Vagina (tissue), 2 donors: ENCODE results near the gene PGRMC2. TPM values are rescaled to one million over a fixed set of nuclear protein-coding genes. Genes with fewer than 3 reads are reported as not detected.

Experiments used
- DNase-seq, 2 donors: peaks; one replicate each; pipeline ENCODE4 v3.0.0-alpha.2; 2017; ENCODE audit errors: extremely low spot score in 2 of 2
- H3K27ac ChIP-seq: fragments of 200-600 bp; sonication (generic); one replicate; pipeline ENCODE4 v1.5.1; 2019
- H3K27me3 ChIP-seq: fragments of 200-600 bp; sonication (generic); one replicate; pipeline ENCODE4 v1.5.1; 2019
- H3K36me3 ChIP-seq, 2 donors: fragments of 200-600 bp; sonication (generic); one replicate each; pipeline ENCODE4 v1.5.1; 2017 to 2019
- H3K4me1 ChIP-seq: fragments of 200-600 bp; sonication (generic); one replicate; pipeline ENCODE4 v1.5.1; 2019
- H3K4me3 ChIP-seq, 2 donors: fragments of 200-600 bp; sonication (generic); 1 replicate in 1 of 2; 2 replicates in 1 of 2; pipeline ENCODE4 v1.5.1; 2016 to 2019
- H3K9me3 ChIP-seq: fragments of 200-600 bp; sonication (generic); one replicate; pipeline ENCODE4 v1.5.1; 2019
- POLR2A ChIP-seq, 2 donors: fragments of 450-650 bp; IDR thresholded peaks; one replicate each; pipeline ENCODE4 v1.6.1; 2017; ENCODE audit warnings: antibody characterized with exemption in 2 of 2, mild to moderate bottlenecking in 2 of 2, moderate library complexity in 2 of 2
- POLR2AphosphoS5 ChIP-seq, 2 donors: sonication (generic); formaldehyde crosslinking; IDR thresholded peaks; one replicate each; pipeline ENCODE4 v1.9.0; 2017; ENCODE audit warnings: antibody characterized with exemption in 2 of 2, mild to moderate bottlenecking in 2 of 2, low read depth in 1 of 2; ENCODE audit not compliant: insufficient read depth in 1 of 2
- intact Hi-C: fragments of 100-400 bp; cut with DNase I; formaldehyde crosslinking; loops from one replicate; pipeline ENCODE4 v1.15.1; 2023
- total RNA-seq: library from RNA; depleted of rRNA; stranded (reverse); fragments of >200 nt; gene quantifications from one replicate; pipeline ENCODE4 v1.2.3, GENCODE V29; 2016
- TF ChIP-seq, protein P1 (sequence below), 3 experiments: fragments of 450-650 bp in 2 of 3; fragments of 200-600 bp in 1 of 3; sonication (generic) in 1 of 3; IDR thresholded peaks; one replicate each; pipeline ENCODE4 v1.5.1; 2017 to 2019; ENCODE audit warnings: antibody characterized with exemption in 3 of 3, mild to moderate bottlenecking in 2 of 3, moderate library complexity in 2 of 3

Gene PGRMC2
- total RNA-seq, 1 donor from 2014 or later, result 27.7 TPM

DNA sequence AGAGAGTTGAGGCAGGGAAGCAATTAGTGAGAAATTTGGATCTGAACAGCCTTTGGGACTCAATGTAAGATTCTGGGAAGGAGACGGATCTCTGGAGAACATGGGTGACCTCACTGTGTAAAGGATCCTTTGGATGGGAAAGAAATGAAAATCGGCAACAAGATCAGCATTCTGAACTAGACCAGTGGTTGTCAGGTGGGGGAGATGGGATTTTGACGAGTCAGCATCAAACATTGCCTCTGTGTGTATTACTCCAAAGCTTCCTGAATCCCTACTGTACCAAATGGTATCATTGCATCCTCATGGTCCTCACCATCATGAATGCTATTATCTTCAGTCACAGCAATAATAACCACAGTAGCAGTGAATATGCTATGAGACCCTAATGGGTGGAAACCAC, 52.8 kb downstream of the PGRMC2 start:
- no peaks in the 10 kb centered on the region for H3K9me3 ChIP-seq
- H3K27ac ChIP-seq, result no peak overlapping the region
- H3K36me3 ChIP-seq, result no peaks in the 10 kb centered on the region
- H3K4me1 ChIP-seq, result no peaks in the 10 kb centered on the region
- H3K27me3 ChIP-seq, result no peaks in the 10 kb centered on the region
- intact Hi-C loops, result no loop called here
- no peak overlapping the region for H3K4me3 ChIP-seq
- TF ChIP-seq, protein P1, sequence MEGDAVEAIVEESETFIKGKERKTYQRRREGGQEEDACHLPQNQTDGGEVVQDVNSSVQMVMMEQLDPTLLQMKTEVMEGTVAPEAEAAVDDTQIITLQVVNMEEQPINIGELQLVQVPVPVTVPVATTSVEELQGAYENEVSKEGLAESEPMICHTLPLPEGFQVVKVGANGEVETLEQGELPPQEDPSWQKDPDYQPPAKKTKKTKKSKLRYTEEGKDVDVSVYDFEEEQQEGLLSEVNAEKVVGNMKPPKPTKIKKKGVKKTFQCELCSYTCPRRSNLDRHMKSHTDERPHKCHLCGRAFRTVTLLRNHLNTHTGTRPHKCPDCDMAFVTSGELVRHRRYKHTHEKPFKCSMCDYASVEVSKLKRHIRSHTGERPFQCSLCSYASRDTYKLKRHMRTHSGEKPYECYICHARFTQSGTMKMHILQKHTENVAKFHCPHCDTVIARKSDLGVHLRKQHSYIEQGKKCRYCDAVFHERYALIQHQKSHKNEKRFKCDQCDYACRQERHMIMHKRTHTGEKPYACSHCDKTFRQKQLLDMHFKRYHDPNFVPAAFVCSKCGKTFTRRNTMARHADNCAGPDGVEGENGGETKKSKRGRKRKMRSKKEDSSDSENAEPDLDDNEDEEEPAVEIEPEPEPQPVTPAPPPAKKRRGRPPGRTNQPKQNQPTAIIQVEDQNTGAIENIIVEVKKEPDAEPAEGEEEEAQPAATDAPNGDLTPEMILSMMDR (IDR thresholded peaks at IDR 0.05), result no peak
- TF ChIP-seq POLR2A (IDR thresholded peaks at IDR 0.05), result no peak
- DNase-seq, result no peak

DNA sequence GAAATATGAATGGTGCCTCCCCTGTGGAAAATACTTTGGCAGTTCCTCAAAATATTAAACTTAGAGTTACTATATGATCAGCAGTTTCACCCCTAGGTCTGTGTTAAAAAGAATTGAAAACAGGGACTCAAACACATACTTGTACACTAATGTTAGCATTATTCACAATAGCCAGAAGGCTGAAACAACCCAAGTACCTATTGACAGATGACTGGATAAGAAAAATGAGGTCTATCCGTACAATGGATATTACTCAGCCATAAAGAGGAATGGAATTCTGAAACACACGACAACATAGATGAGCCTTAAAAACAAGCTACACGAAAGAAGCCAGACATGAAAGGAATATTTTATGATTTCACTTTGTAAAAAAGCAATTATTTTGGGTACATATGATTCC, 54.9 kb downstream of the PGRMC2 start:
- no peak for DNase-seq
- Histone ChIP-seq H3K4me3 (no peak overlapping the region), H3K9me3 (no peaks in the 10 kb centered on the region), H3K27me3 (no peaks in the 10 kb centered on the region), H3K27ac (no peak overlapping the region), H3K36me3 (no peaks in the 10 kb centered on the region), H3K4me1 (peaks cover 6% of the 10 kb centered on the region)
- intact Hi-C loops, result no loop called here
- TF ChIP-seq POLR2AphosphoS5 (IDR thresholded peaks at IDR 0.05; ENCODE audit: insufficient read depth in 1 of 2, low read depth in 1 of 2), result no peak
- TF ChIP-seq POLR2A (IDR thresholded peaks at IDR 0.05), result no peak
- TF ChIP-seq, protein P1 (IDR thresholded peaks at IDR 0.05), result no peak

GRCh38 chr4:128228845-128229795, 58.5 kb downstream of the PGRMC2 start:
- intact Hi-C loops, result no loop called here
- Histone ChIP-seq H3K36me3 (no peaks in the 10 kb centered on the region), H3K4me3 (no peak overlapping the region), H3K27ac (no peak overlapping the region), H3K4me1 (peaks cover 6% of the 10 kb centered on the region), H3K27me3 (no peaks in the 10 kb centered on the region), H3K9me3 (no peaks in the 10 kb centered on the region)
- no peak for DNase-seq
- TF ChIP-seq, protein P1 (IDR thresholded peaks at IDR 0.05), result no peak
- TF ChIP-seq POLR2A (IDR thresholded peaks at IDR 0.05), result no peak
- TF ChIP-seq POLR2AphosphoS5 (IDR thresholded peaks at IDR 0.05; ENCODE audit: insufficient read depth in 1 of 2, low read depth in 1 of 2), result no peak

DNA sequence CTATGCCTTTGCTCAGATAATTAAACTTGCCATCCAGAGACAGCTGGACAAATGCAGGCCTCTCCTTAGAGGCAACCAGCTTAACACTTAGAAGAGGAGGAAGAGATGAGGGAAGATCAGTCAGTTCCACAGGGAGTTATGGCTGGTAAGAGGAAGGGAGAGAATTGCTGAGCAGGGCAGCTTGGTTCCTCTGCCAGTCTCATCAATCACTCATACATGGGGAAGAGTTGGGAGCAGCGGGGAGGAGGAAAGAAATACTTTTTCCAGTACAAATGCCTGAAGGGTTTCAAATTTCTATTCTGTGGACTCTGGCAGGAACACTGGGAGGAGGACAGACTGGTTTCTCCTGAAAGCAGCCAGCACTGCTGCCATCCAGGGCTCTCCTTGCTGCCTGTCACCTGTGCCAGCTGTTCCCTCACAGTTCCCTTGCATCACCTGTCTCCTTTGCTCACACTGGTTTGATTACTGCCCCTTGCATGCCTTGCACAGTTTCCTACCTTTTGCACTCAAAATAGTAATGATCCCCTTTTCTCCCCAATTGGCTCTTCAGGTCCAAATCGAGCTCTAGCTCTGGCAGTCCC, 59.5 kb downstream of the PGRMC2 start:
- H3K4me1 ChIP-seq, result peaks cover 6% of the 10 kb centered on the region
- no peaks in the 10 kb centered on the region for H3K36me3 ChIP-seq
- no peak for DNase-seq
- H3K27me3 ChIP-seq, result no peaks in the 10 kb centered on the region
- H3K9me3 ChIP-seq, result no peaks in the 10 kb centered on the region
- H3K4me3 ChIP-seq, result no peak overlapping the region
- intact Hi-C loops, result no loop called here
- TF ChIP-seq POLR2AphosphoS5 (IDR thresholded peaks at IDR 0.05; ENCODE audit: insufficient read depth in 1 of 2, low read depth in 1 of 2), result no peak
- no peak for TF ChIP-seq POLR2A (IDR thresholded peaks at IDR 0.05)
- TF ChIP-seq, protein P1 (IDR thresholded peaks at IDR 0.05), result no peak
- H3K27ac ChIP-seq, result no peak overlapping the region

DNA sequence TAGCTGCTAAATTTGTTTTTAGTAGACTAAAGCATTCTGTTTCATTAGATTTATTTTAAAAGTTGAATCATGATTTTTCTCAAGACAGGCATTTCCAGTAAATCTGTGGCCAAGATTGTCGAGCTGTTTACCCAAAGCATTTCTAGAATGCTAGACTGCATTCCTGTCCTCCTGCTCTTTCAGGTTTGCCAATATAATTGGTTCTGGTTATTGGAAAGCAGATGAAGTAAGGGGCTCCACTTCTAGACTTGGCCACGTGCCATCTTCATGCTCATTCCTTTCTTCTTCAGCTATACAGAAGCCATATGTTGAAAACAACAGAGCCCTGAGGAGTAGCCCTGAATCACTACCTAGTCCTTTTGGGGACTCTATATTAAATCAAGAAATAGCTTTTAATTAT, 62.5 kb downstream of the PGRMC2 start:
- Histone ChIP-seq H3K36me3 (no peaks in the 10 kb centered on the region), H3K27ac (no peak overlapping the region)
- TF ChIP-seq, protein P1 (IDR thresholded peaks at IDR 0.05), result no peak
- TF ChIP-seq POLR2AphosphoS5 (IDR thresholded peaks at IDR 0.05; ENCODE audit: insufficient read depth in 1 of 2, low read depth in 1 of 2), result no peak
- TF ChIP-seq POLR2A (IDR thresholded peaks at IDR 0.05), result no peak

More for the DNA sequence above, 62.5 kb downstream of the PGRMC2 start:
- DNase-seq, result no peak
- Histone ChIP-seq H3K9me3 (no peaks in the 10 kb centered on the region), H3K27me3 (no peaks in the 10 kb centered on the region), H3K4me3 (no peak overlapping the region), H3K4me1 (peaks cover 6% of the 10 kb centered on the region)
- intact Hi-C loops, result no loop called here
